Stimulated activated CD8-positive, alpha-beta memory T cell treated with anti-CD3 and anti-CD28 coated beads, Interleukin-7, amount 100 ng/mL, for 24 hours (primary cell): ENCODE measurements around the gene ZSCAN23.
"Not testable (repeated sequence)": the region's sequence is repeated elsewhere in the genome, so short reads cannot be mapped to it uniquely, and the experiment has no call there.

Experiments
- DNase-seq: peaks from one replicate; pipeline ENCODE4 v3.0.0-alpha.2; 2020; ENCODE audit warnings: low read depth

The ZSCAN23 gene

DNA sequence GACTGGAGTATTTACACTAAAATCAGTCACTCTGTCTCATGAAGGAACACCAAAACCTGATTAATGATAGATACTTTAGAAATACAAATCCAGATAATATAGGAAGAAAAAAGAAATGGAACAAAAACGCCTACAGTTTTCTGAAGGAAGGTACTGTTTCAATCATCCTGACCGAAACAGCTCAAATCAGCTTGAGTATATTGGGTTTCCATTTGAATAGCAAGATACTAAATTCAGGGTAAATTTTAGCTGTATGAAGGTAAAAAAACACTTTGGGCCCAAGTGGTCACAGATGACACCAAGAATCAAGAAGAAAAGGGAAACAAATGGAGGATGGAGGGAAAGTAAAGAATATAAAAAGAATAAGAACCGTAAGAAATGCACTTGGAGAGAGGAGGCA lies 6.9 kb downstream of the ZSCAN23 start:
- DNase-seq = no peak

- no peak for DNase-seq
Observed at GRCh38 chr6:28433119-28433518, 10.2 kb downstream of the ZSCAN23 start.

- DNase-seq = no peak
Observed at GRCh38 chr6:28429781-28430180, 13.5 kb downstream of the ZSCAN23 start.

GRCh38 chr6:28425944-28426541 lies 17.2 kb downstream of the ZSCAN23 start:
- DNase-seq = no peak

GRCh38 chr6:28424163-28424562 lies 19.1 kb downstream of the ZSCAN23 start:
- DNase-seq = no peak

- no peak for DNase-seq
Observed at GRCh38 chr6:28423546-28423945, 19.7 kb downstream of the ZSCAN23 start.

DNA sequence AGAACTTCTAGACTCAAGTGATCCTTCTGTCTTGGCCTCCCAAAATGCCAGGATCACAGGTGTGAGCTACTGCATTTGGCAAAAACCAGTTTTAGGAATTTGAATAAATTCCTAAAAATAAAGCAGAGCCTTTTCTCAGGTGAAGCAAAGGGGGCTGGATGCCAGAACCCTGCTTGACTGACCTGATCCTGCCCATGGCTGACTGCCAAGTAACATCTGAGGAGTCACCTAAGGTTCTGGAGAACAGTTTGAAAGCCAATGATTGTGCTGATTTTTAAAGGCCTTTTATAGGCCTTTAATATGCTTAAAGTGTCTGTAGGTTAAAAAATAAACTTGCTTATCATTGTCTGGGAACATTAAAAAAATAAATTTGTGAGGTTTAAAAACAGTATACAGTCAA lies 29.6 kb downstream of the ZSCAN23 start:
- DNase-seq = no peak

DNA sequence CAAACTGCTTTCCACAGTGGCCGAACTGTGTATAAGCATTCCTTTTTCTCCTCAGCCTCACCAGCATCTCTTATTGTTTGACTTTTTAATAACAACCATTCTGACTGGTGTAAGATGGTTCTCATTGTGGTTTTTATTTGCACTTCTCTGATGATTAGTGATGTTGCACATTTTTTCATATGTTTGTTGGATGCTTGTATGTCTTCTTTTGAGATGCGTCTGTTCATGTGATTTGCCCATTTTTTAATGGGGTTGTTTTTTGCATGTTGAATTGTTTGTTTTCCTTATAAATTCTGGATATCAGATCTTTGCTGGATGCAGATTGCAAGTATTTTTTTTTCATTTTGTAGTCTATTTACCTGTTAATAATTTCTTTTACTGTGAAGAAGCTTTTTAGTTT lies 32.5 kb downstream of the ZSCAN23 start:
- no peak for DNase-seq

- no peak for DNase-seq
Observed at GRCh38 chr6:28408076-28408802, 35.1 kb downstream of the ZSCAN23 start.

DNA sequence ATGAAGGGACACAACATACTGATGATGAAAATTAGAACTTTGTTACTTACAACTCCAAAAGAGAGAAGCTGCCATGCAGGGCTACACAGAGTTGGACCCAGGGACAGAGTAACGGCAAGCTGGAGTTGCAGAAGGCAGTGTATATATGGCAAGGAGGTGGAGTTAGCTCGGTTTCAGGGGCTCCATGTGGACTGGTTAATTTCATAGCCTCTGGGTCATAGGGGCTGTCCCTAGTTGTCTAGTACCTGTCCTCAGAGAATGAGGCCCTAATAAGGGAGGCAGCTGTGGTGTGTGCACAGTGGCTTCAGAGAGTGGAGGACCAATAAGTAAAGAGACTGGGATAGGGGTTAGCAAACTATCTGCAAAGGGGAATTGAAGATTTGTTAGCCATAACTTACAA lies 35.9 kb downstream of the ZSCAN23 start:
- DNase-seq = no peak

GRCh38 chr6:28403923-28404322 lies 39.4 kb downstream of the ZSCAN23 start:
- DNase-seq = not testable (repeated sequence)

- DNase-seq = no peak
Observed at GRCh38 chr6:28402197-28402596, 41.1 kb downstream of the ZSCAN23 start.

DNA sequence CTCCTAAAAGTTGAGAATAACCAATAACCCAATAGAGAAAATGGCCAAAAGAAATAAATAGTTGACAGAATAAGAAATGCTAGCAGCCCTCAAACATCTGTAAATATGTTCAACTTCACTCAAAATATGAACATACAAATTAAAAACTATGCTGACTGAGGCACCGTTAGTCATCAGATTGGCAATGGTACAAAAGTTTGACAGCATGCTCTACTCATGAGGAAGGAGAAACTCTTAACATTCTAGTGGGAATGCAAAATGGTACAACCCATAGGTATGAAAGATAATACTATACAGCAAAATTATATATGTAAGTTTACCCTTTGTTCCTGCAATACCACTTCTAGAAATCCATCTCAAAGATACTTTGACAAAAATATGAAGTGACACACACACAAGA lies 42.1 kb downstream of the ZSCAN23 start:
- DNase-seq = no peak

DNA sequence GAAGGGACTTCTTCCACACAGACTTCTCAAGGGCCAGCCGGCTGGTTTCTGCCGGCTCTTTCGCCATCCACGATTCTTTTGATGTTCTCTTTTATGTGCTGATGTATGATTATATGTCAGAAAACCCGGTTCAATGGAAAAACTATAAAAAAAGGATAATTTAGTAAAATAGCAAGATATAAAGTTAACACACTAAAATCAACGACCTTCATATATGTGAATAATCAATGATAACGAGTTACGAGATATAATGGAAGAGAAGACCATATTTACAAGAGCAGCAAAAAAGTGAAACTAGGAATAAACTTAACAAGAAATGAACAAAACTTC lies 43.2 kb downstream of the ZSCAN23 start:
- no peak for DNase-seq

DNA sequence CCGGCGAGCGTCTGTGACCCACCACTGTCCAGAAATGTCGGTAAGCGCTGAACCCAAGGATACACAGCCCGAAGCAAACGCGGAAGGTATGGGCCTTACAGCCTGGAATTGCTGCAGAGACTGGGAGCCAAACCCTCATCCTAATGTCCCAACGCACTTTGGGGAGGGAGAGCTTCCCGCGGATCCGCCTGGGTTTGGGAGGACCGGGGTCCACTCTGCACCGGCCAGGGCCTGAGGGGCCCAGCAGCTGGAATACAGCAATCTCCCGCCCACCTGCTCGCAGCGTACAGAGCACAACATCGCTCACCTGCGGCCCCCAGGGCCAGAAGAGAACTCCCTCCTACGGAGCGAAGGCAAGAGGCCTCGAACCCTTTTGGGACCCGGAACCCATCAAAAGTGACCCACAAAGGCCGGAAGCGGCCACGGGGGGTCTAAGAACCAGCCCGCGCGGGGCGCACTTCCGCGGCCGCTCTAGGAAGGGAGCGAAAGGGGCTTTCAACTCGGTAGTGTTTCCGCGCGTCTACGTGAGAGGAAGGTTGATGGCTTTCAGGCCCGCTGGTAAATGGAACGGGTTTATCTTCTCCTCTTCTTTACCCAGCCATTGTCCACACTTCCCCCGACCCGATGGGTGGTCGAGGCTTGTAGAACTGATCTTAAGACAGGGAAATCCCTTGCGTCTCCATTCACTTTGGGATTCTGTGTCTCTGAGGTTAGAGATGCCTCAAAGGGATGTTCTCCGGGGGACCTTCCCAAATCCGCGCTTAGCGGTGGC lies 43.8 kb downstream of the ZSCAN23 start, which contains the start of gene ZSCAN12:
TSS of gene ZSCAN12 (minus strand) at position 398 of the 772 bp plus-strand sequence. CDS start 1,342 bp downstream, outside the sequence.
- DNase-seq = peak; percentile 64

- DNase-seq = no peak
Observed at GRCh38 chr6:28395918-28396317, 47.4 kb downstream of the ZSCAN23 start.

DNA sequence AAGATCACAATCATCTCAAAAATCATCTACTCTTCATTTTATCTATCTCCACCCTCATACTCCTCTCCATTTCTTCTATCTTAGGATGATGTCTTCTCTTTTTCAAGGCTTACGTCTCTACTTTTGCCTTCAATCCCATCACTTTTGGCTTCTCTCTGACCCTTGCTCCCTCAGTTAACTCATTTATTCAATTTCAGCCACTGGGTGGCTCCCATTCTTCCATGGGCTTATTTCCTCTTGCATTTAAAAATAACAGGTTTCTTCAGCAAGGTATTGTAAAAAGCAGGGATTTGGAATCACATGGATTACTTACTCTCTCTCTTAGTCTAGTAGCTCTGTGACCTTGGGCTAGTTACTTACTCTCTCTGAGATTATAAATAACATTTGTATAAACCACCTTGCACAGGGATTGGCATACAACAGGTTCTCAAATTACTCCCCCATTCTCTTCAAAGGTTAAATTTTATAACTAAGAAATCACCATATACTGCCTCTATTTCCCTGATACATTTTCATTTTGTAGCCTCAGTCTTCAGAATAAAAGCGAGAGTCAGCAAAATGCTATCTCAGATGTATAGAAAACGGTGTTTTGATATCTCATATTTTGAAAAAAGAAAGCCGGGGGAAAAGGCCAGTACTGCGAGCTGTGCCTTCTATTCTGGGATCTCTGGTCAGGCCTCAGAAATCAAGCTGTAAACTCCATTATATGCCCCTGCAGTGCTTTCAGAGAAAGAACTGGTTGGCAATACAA lies 49.2 kb downstream of the ZSCAN23 start:
- no peak for DNase-seq

- DNase-seq = no peak
Observed at GRCh38 chr6:28390688-28391087, 52.6 kb downstream of the ZSCAN23 start.

DNA sequence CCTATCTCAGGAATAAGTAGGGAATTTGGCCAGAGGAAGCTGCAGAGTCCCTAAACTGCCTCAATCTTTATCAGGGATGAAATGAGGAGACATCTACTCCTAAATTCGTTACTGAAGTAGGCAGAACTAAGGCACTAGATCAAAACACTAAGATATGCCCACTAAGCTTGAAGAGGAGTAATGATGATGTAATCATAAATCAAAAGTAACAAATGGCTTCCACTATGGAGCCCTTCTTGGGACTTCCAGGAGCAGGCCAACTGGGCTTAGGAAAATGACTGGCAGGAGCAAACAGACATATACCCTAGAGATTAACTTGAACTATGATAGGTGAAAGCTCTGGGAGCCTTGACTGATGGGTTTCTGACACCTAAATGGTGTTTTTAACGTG lies 59.2 kb downstream of the ZSCAN23 start:
- DNase-seq = no peak

GRCh38 chr6:28383235-28384142 lies 59.8 kb downstream of the ZSCAN23 start:
- no peak for DNase-seq
